H1 (cell line): ENCODE data around the gene GATD1. TPM values are rescaled to one million over a fixed set of nuclear protein-coding genes. Genes with fewer than 3 reads are reported as not detected.

Source experiments
- CTCF ChIA-PET: fragments of 300-600 bp; sonication (Branson Sonifier 250); formaldehyde crosslinking; loops from one replicate; lab custom pipeline; 2021; ENCODE audit not compliant: partially characterized antibody; lab: Charles Lee
- POLR2A ChIA-PET: fragments of 300-600 bp; sonication (Branson Sonifier 250); formaldehyde crosslinking; loops from one replicate; lab custom pipeline; 2021; ENCODE audit warnings: inconsistent platforms; ENCODE audit not compliant: partially characterized antibody; lab: Charles Lee
- DNase-seq, 2 experiments: peaks; one replicate each; pipeline versions ENCODE4 v3.0.0 to v3.0.0-alpha.2; 2010 to 2022; ENCODE audit warnings: low spot score in 2 of 2, low read depth in 1 of 2, mixed read lengths in 1 of 2
- FAIRE-seq: peaks from 2 replicates; lab custom pipeline; 2011; peaks lifted over from hg19 to GRCh38; lab: Jason Lieb, UNC
- H2AFZ ChIP-seq: 2 replicates; pipeline ENCODE4 v1.8.1; 2012; ENCODE audit warnings: low read length, inconsistent platforms
- H2AK5ac ChIP-seq: 2 replicates; pipeline ENCODE4 v1.6.1; 2013; ENCODE audit warnings: low read depth, low read length
- H2BK120ac ChIP-seq: replicated peaks from 2 replicates; pipeline ENCODE3; 2013; ENCODE audit warnings: low read depth, low read length, inconsistent platforms
- H2BK12ac ChIP-seq: 2 replicates; pipeline ENCODE4 v1.6.1; 2013; ENCODE audit warnings: low read depth, low read length
- H2BK15ac ChIP-seq: 2 replicates; pipeline ENCODE4 v1.6.1; 2013; ENCODE audit warnings: low read length
- H2BK20ac ChIP-seq: 2 replicates; pipeline ENCODE4 v1.6.1; 2013; ENCODE audit warnings: low read length
- H2BK5ac ChIP-seq: 2 replicates; pipeline ENCODE4 v1.6.1; 2013; ENCODE audit warnings: low read depth, low read length
- H3K14ac ChIP-seq: 2 replicates; pipeline ENCODE4 v1.6.1; 2013; ENCODE audit warnings: inconsistent platforms; ENCODE audit not compliant: insufficient read length
- H3K18ac ChIP-seq: 2 replicates; pipeline ENCODE4 v1.6.1; 2013; ENCODE audit warnings: low read length; ENCODE audit errors: extremely low read depth
- H3K23ac ChIP-seq: 2 replicates; pipeline ENCODE4 v1.6.1; 2013; ENCODE audit warnings: inconsistent platforms; ENCODE audit not compliant: insufficient read length
- H3K23me2 ChIP-seq: 2 replicates; pipeline ENCODE4 v1.6.1; 2013; ENCODE audit warnings: low read depth, low read length
- H3K27ac ChIP-seq: 2 replicates; pipeline ENCODE4 v1.6.1; 2011; ENCODE audit warnings: low read depth, low read length, inconsistent platforms
- H3K27me3 ChIP-seq, 4 experiments: replicated peaks in 1 of 4; 1 replicate in 1 of 4; 2 replicates in 3 of 4; pipeline versions ENCODE4 v1.6.1 to v1.8.1; 2011 to 2013; ENCODE audit warnings: low read length in 3 of 4, mild to moderate bottlenecking in 3 of 4, inconsistent platforms in 2 of 4, mixed read lengths in 2 of 4, moderate library complexity in 1 of 4; ENCODE audit not compliant: control insufficient read depth in 3 of 4, insufficient read depth in 3 of 4; ENCODE audit errors: extremely low read depth in 1 of 4
- H3K36me3 ChIP-seq, 4 experiments: 2 replicates each; pipeline versions ENCODE4 v1.6.1 to v1.8.1; 2011 to 2013; ENCODE audit warnings: mild to moderate bottlenecking in 4 of 4, low read length in 3 of 4, moderate library complexity in 2 of 4, control low read depth in 1 of 4, inconsistent platforms in 1 of 4; ENCODE audit not compliant: insufficient read depth in 4 of 4, control insufficient read depth in 2 of 4
- H3K4ac ChIP-seq: replicated peaks from 2 replicates; pipeline ENCODE3; 2013; ENCODE audit warnings: low read length, low read depth, mixed read lengths, inconsistent platforms; ENCODE audit not compliant: insufficient read length
- H3K4me1 ChIP-seq, 4 experiments: replicated peaks in 1 of 4; 1 replicate in 1 of 4; 2 replicates in 3 of 4; pipeline versions ENCODE4 v1.6.1 to v1.8.1; 2011 to 2013; ENCODE audit warnings: low read length in 3 of 4, inconsistent platforms in 2 of 4, mixed read lengths in 1 of 4; ENCODE audit not compliant: insufficient read depth in 4 of 4, control insufficient read depth in 3 of 4
- H3K4me2 ChIP-seq, 2 experiments: 2 replicates each; pipeline versions ENCODE4 v1.6.1 to v1.8.1; 2011 to 2013; ENCODE audit warnings: low read depth in 2 of 2, low read length in 2 of 2, control low read depth in 1 of 2, inconsistent platforms in 1 of 2, mild to moderate bottlenecking in 1 of 2; ENCODE audit not compliant: insufficient read depth in 1 of 2
- H3K4me3 ChIP-seq, 4 experiments: fragments of 200-600, 300-600 bp in 1 of 4; sonication (generic), shearing (Covaris generic), sonication (Bioruptor Twin) in 1 of 4; 2 replicates each; pipeline versions ENCODE4 v1.5.1 to v1.8.1; 2011 to 2016; ENCODE audit warnings: low read length in 4 of 4, low read depth in 3 of 4, control low read depth in 2 of 4, inconsistent platforms in 2 of 4, mild to moderate bottlenecking in 2 of 4, mixed read lengths in 1 of 4, moderate library complexity in 1 of 4; ENCODE audit not compliant: insufficient read depth in 2 of 4; ENCODE audit errors: extremely low read depth in 1 of 4
- H3K56ac ChIP-seq: replicated peaks from 2 replicates; pipeline ENCODE3; 2013; ENCODE audit warnings: low read depth, mild to moderate bottlenecking, mixed read lengths, low read length, inconsistent platforms; ENCODE audit not compliant: insufficient read length
- H3K79me1 ChIP-seq: 2 replicates; pipeline ENCODE4 v1.6.1; 2013; ENCODE audit warnings: low read depth, low read length, control low read depth
- H3K79me2 ChIP-seq, 2 experiments: 2 replicates each; pipeline versions ENCODE4 v1.6.1 to v1.8.1; 2012 to 2013; ENCODE audit warnings: low read length in 2 of 2, mild to moderate bottlenecking in 2 of 2, inconsistent platforms in 1 of 2; ENCODE audit not compliant: insufficient read depth in 2 of 2, control insufficient read depth in 1 of 2
- H3K9ac ChIP-seq, 4 experiments: replicated peaks in 1 of 4; 1 replicate in 1 of 4; 2 replicates in 3 of 4; pipeline versions ENCODE4 v1.6.1 to v1.8.1; 2011 to 2013; ENCODE audit warnings: low read depth in 3 of 4, low read length in 3 of 4, control low read depth in 2 of 4, mild to moderate bottlenecking in 2 of 4, moderate library complexity in 2 of 4, inconsistent platforms in 1 of 4; ENCODE audit errors: extremely low read depth in 1 of 4
- H3K9me3 ChIP-seq, 2 experiments: 2 replicates each; pipeline versions ENCODE4 v1.6.1 to v1.8.1; 2012 to 2013; ENCODE audit warnings: mild to moderate bottlenecking in 2 of 2, moderate library complexity in 2 of 2, control low read depth in 1 of 2, inconsistent platforms in 1 of 2, low read depth in 1 of 2, low read length in 1 of 2, mixed read lengths in 1 of 2; ENCODE audit not compliant: insufficient read depth in 2 of 2
- H4K20me1 ChIP-seq, 2 experiments: replicated peaks in 1 of 2; 2 replicates each; pipeline versions ENCODE3 to v1.8.1; 2011 to 2013; ENCODE audit warnings: inconsistent platforms in 2 of 2, low read length in 2 of 2, mild to moderate bottlenecking in 1 of 2; ENCODE audit not compliant: insufficient read depth in 2 of 2, control insufficient read depth in 1 of 2
- H4K5ac ChIP-seq: 2 replicates; pipeline ENCODE4 v1.6.1; 2013; ENCODE audit warnings: low read length, low read depth, mixed read lengths, inconsistent platforms; ENCODE audit not compliant: insufficient read length
- H4K8ac ChIP-seq: 2 replicates; pipeline ENCODE4 v1.8.0; 2013; ENCODE audit warnings: mild to moderate bottlenecking, moderate library complexity, low read length, inconsistent platforms; ENCODE audit not compliant: insufficient read depth; ENCODE audit errors: extremely low read depth
- H4K91ac ChIP-seq: replicated peaks from 2 replicates; pipeline ENCODE3; 2013; ENCODE audit warnings: low read length, mixed read lengths, inconsistent platforms; ENCODE audit not compliant: insufficient read length
- BCL11A ChIP-seq, 2 experiments: IDR thresholded peaks; one replicate each; pipeline ENCODE4 v1.6.1; 2011; ENCODE audit warnings: low read depth in 2 of 2, low read length in 2 of 2, mild to moderate bottlenecking in 2 of 2
- BRCA1 ChIP-seq: IDR thresholded peaks from 2 replicates; pipeline ENCODE4 v1.6.1; 2012; ENCODE audit warnings: low read depth, low read length, improper control_type of control experiment
- CBX5 ChIP-seq: fragments of 300-800, 300-1000 bp; sonication (generic); IDR thresholded peaks from 2 replicates; pipeline ENCODE4 v1.7.1; 2016; ENCODE audit warnings: antibody characterized with exemption, low read length, low read depth
- CEBPB ChIP-seq: IDR thresholded peaks from 2 replicates; pipeline ENCODE4 v1.6.1; 2012; ENCODE audit warnings: low read depth, low read length
- FOSL1 ChIP-seq: IDR thresholded peaks from 2 replicates; pipeline ENCODE4 v1.6.1; 2011; ENCODE audit warnings: mild to moderate bottlenecking, low read depth, low read length, moderate library complexity; ENCODE audit not compliant: insufficient read depth
- GTF2F1 ChIP-seq: IDR thresholded peaks from 2 replicates; pipeline ENCODE4 v1.6.1; 2012; ENCODE audit warnings: low read depth, low read length, improper control_type of control experiment, borderline replicate concordance
- HDAC2 ChIP-seq, 2 experiments: fragments of 300-600 bp in 1 of 2; sonication (generic) in 1 of 2; IDR thresholded peaks; 2 replicates each; pipeline ENCODE4 v1.6.1; 2011 to 2012; ENCODE audit warnings: low read depth in 2 of 2, low read length in 2 of 2, mild to moderate bottlenecking in 2 of 2, moderate library complexity in 2 of 2, borderline replicate concordance in 1 of 2, inconsistent platforms in 1 of 2
- POLR2A ChIP-seq, 2 experiments: IDR thresholded peaks; 1 replicate in 1 of 2; 2 replicates in 1 of 2; pipeline ENCODE4 v1.6.1; 2011; ENCODE audit warnings: low read depth in 2 of 2, low read length in 2 of 2, mild to moderate bottlenecking in 2 of 2; ENCODE audit errors: control extremely low read depth in 1 of 2
- RFX5 ChIP-seq: IDR thresholded peaks from 2 replicates; pipeline ENCODE4 v1.6.1; 2011; ENCODE audit warnings: low read depth, low read length, improper control_type of control experiment, borderline replicate concordance
- SP4 ChIP-seq: IDR thresholded peaks from 2 replicates; pipeline ENCODE4 v1.6.1; 2012; ENCODE audit warnings: low read length, inconsistent platforms
- YY1 ChIP-seq: IDR thresholded peaks from 2 replicates; pipeline ENCODE4 v1.6.1; 2011; ENCODE audit warnings: low read depth, mild to moderate bottlenecking, low read length
- WGBS, 2 experiments: shearing (Covaris generic) in 1 of 2; methylation state at CpG; one replicate each; pipeline versions ENCODE4 v1.1.6 to v1.1.7; 2013 to 2015; ENCODE audit warnings: low lambda C conversion rate in 2 of 2, mixed read lengths in 2 of 2, inconsistent platforms in 1 of 2, low coverage in 1 of 2, missing lambda C conversion rate in 1 of 2; ENCODE audit not compliant: insufficient replicate concordance in 2 of 2, insufficient coverage in 1 of 2, insufficient read length in 1 of 2; ENCODE audit errors: extremely low coverage in 1 of 2, missing lambda C conversion rate in 1 of 2; 5-methylcytosine and 5-hydroxymethylcytosine counted together
- polyA plus RNA-seq, 7 experiments: library from polyadenylated mRNA; depleted of rRNA in 3 of 7; stranded (reverse) in 5 of 7; unstranded in 2 of 7; fragments of >200 nt in 5 of 7; fragments of 200-250 nt in 2 of 7; gene quantifications; 1 replicate in 5 of 7; 2 replicates in 1 of 7; 4 replicates in 1 of 7; pipeline versions ENCODE4 v1.2.1 to v1.2.3, GENCODE V29; 2011 to 2013; ENCODE audit warnings: missing spikeins in 2 of 7, mixed read lengths in 2 of 7
- total RNA-seq: library from RNA; stranded (reverse); fragmentation: NEBNext Ultra II Directional; extraction: Animal tissue kit (Norgen Biotek cat#: 25700); gene quantifications from 2 replicates; pipeline ENCODE4 v1.2.1, GENCODE V29; 2021

The GATD1 gene
- total and polyA plus RNA-seq, 2 of the 8 experiments (the other 6 are each of a cell fraction or from before 2014, with no cell fraction given), result 47.5 to 54.8 TPM

GRCh38 chr11:803467-803742 is 26.1 kb upstream of the GATD1 start:
- Histone ChIP-seq H3K4me3 (no peak overlapping the region), H2AK5ac (no peak overlapping the region), H3K56ac (no peak overlapping the region), H3K23ac (no peak overlapping the region), H3K79me2 (no peaks in the 10 kb centered on the region; a peak in 1 of 4 replicates), H3K4ac (no peak overlapping the region), H2BK5ac (0 out of 2 replicates have a peak overlapping the region, but pooled peaks have one; percentile 67), H3K9me3 (no peaks in the 10 kb centered on the region), H4K91ac (no peak overlapping the region), H2AFZ (no peak overlapping the region), H2BK15ac (no peak overlapping the region), H3K9ac (no peak overlapping the region), H3K4me2 (peak overlapping the region; percentile 67 to 83; a peak in 2 of 4 replicates), H3K14ac (no peak overlapping the region), H3K27me3 (no peaks in the 10 kb centered on the region; a peak in 1 of 7 replicates), H4K8ac (no peak overlapping the region), H3K27ac (no peak overlapping the region), H3K23me2 (peaks cover 9% of the 10 kb centered on the region; the same call in 1 of the 2 replicates), H2BK20ac (no peak overlapping the region), H3K18ac (no peak overlapping the region), H3K36me3 (peaks cover 3 to 30% (median 6%) of the 10 kb centered on the region in 4 experiments; a peak in 5 of 8 replicates), H4K20me1 (peaks cover 0 to 8% of the 10 kb centered on the region in 2 experiments), H2BK120ac (no peak overlapping the region), H3K4me1 (peaks cover 0 to 8% (median 7%) of the 10 kb centered on the region in 4 experiments; a peak in 5 of 7 replicates), H4K5ac (no peak overlapping the region), H3K79me1 (peaks cover 2% of the 10 kb centered on the region; the same call in 1 of the 2 replicates), H2BK12ac (0 out of 2 replicates have a peak overlapping the region, but pooled peaks have one; percentile 9)
- no peak for DNase-seq
- CTCF ChIA-PET, result interaction anchor here (0.9 to 2.7 kb wide), 5 partner anchors 13 to 76 kb away, joined by 3 to 7 read pairs (median 3); partner anchors contain the start of gene CEND1
- no peak for FAIRE-seq
- TF ChIP-seq YY1 (no peak), BRCA1 (no peak), GTF2F1 (no peak), FOSL1 (no peak), RFX5 (no peak), POLR2A (IDR thresholded peaks at IDR 0.05; ENCODE audit: control extremely low read depth in 1 of 2, low read depth in 2 of 2, low read length in 2 of 2) (no peak), SP4 (no peak), BCL11A (IDR thresholded peaks at IDR 0.05; ENCODE audit: low read depth in 2 of 2, low read length in 2 of 2) (no peak), CBX5 (no peak), HDAC2 (IDR thresholded peaks at IDR 0.05; ENCODE audit: borderline replicate concordance in 1 of 2, low read depth in 2 of 2, low read length in 2 of 2) (no peak), CEBPB (no peak)
- 93% methylated on average over 4 of the region's 8 CpGs; no CpG with 5 or more reads in 1 of the 2 experiments for WGBS, 2 experiments
- POLR2A ChIA-PET, result interaction anchor here (0.6 to 53.0 kb wide), 6 partner anchors 9 to 159 kb away, joined by 3 to 1917 read pairs (median 8); partner anchors contain the start of genes CD151, CEND1, CRACR2B and PNPLA2
